Nephron (organoid): ENCODE measurements around the gene ATP8A1.

Experiments used
- H3K27ac Mint-ChIP-seq, 3 experiments: 2 replicates each; pipeline ENCODE4 v1.8.0; 2020; ENCODE audit warnings: mixed read lengths in 3 of 3, mild to moderate bottlenecking in 2 of 3, moderate library complexity in 1 of 3
- H3K27me3 Mint-ChIP-seq: 2 replicates; pipeline ENCODE4 v1.8.0; 2021; ENCODE audit warnings: low read depth, mild to moderate bottlenecking, moderate library complexity, mixed read lengths
- H3K36me3 Mint-ChIP-seq: 2 replicates; pipeline ENCODE4 v1.8.0; 2020; ENCODE audit warnings: low read depth, mixed read lengths
- H3K4me1 Mint-ChIP-seq: 2 replicates; pipeline ENCODE4 v1.8.0; 2020; ENCODE audit warnings: mixed read lengths
- H3K4me3 Mint-ChIP-seq, 3 experiments: 2 replicates each; pipeline ENCODE4 v1.8.0; 2020; ENCODE audit warnings: mild to moderate bottlenecking in 3 of 3, mixed read lengths in 3 of 3, moderate library complexity in 2 of 3
- H3K9me3 Mint-ChIP-seq: 2 replicates; pipeline ENCODE4 v1.8.0; 2020; ENCODE audit warnings: mixed read lengths
- TF ChIP-seq, protein P1 (sequence below), 3 experiments: fragments of 200-600 bp; sonication (generic); IDR thresholded peaks; one replicate each; pipeline ENCODE4 v1.5.0; 2021; ENCODE audit warnings: antibody characterized with exemption in 3 of 3; ENCODE audit not compliant: unreplicated experiment in 3 of 3

The ATP8A1 gene

DNA sequence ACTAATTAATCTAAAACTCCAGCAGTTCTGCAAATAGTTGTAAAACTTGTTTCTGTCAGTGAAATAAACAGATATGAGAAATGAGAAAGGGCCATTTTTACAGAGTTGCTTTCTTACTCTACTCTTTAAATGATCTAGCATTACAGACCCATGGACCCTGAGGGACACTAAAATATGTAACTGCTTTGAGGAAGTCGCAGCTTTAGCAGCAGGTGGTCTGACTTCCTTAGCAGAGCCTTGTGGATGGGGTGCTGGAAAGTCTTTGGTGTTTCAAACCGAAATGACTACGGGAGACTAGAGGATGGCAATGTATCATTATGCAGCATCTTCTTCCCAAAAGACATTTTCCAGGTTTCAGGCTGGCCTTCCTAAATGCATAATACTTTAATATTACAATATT lies 240.9 kb downstream of the ATP8A1 start:
- Mint-ChIP-seq H3K36me3 (no peaks in the 10 kb centered on the region), H3K27ac (peak overlapping the region in 1 of 3 experiments; percentile 46), H3K4me3 (no peak overlapping the region), H3K27me3 (peaks cover 7% of the 10 kb centered on the region), H3K4me1 (peaks cover 18% of the 10 kb centered on the region), H3K9me3 (no peaks in the 10 kb centered on the region)
- TF ChIP-seq, protein P1, sequence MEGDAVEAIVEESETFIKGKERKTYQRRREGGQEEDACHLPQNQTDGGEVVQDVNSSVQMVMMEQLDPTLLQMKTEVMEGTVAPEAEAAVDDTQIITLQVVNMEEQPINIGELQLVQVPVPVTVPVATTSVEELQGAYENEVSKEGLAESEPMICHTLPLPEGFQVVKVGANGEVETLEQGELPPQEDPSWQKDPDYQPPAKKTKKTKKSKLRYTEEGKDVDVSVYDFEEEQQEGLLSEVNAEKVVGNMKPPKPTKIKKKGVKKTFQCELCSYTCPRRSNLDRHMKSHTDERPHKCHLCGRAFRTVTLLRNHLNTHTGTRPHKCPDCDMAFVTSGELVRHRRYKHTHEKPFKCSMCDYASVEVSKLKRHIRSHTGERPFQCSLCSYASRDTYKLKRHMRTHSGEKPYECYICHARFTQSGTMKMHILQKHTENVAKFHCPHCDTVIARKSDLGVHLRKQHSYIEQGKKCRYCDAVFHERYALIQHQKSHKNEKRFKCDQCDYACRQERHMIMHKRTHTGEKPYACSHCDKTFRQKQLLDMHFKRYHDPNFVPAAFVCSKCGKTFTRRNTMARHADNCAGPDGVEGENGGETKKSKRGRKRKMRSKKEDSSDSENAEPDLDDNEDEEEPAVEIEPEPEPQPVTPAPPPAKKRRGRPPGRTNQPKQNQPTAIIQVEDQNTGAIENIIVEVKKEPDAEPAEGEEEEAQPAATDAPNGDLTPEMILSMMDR (IDR thresholded peaks at IDR 0.05; ENCODE audit: unreplicated experiment in 3 of 3), result no peak

DNA sequence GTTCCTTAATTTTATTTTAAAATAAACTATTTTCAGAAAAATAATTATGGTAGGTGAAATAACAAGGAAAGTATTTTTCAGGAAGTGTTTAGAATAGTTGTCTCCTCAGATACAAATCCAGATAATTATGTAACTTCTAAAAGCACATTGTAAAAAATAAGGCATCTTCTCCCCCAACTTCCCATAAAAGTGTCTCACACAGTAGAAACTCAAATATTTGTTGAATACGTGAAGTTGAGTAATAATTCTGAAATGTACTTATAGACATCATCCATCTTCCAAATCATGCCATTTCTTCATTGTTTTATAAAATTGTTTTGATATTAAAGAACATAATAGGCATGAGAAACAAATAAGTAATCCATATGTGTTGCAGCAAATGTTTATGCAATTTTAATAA lies 241.6 kb downstream of the ATP8A1 start:
- Mint-ChIP-seq H3K27ac (peak overlapping the region in 1 of 3 experiments; percentile 56), H3K36me3 (no peaks in the 10 kb centered on the region), H3K4me1 (peaks cover 21% of the 10 kb centered on the region), H3K9me3 (no peaks in the 10 kb centered on the region), H3K27me3 (peaks cover 7% of the 10 kb centered on the region), H3K4me3 (no peak overlapping the region)
- TF ChIP-seq, protein P1 (IDR thresholded peaks at IDR 0.05; ENCODE audit: unreplicated experiment in 3 of 3), result no peak

DNA sequence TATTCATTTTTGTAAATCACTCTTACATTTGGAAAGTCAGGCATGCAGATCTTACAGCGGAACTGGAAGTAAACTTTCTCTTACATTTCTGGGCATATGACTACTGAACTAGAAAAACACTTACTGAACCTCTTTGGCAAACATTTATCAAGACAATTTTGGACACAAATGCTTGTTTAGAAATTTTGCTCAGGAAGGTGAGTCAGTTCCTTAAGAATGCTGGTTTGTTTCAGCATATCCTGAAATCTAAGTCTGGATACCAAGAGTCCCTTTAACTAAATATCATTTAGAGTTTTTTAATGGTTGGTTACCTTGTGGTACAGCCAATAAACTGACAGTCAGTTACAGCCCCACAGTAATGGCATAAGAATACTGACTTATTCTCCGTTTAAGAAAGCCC lies 244.7 kb downstream of the ATP8A1 start:
- Mint-ChIP-seq H3K27me3 (peaks cover 7% of the 10 kb centered on the region), H3K27ac (peak overlapping the region; percentile 44 to 63 (median 56)), H3K36me3 (no peaks in the 10 kb centered on the region), H3K9me3 (no peaks in the 10 kb centered on the region), H3K4me1 (peaks cover 25% of the 10 kb centered on the region), H3K4me3 (no peak overlapping the region)
- TF ChIP-seq, protein P1 (IDR thresholded peaks at IDR 0.05; ENCODE audit: unreplicated experiment in 3 of 3), result no peak

DNA sequence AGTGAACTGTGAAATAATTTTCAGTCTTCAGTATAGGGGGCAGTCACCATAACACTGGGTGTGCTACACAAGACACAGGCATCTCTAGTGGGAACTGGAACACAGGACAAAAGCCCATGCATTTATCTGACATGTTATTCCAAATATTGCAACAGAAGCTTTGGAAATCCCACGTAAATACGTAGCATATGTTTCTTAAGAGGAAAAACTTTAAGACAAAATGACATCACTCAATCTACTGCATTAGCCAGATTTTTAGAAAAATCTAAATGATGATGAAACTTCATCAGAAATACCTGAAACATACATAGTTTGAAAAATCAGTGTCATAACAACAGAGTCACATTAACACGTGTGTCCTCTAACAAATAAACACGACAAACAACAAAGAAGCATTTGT lies 245.1 kb downstream of the ATP8A1 start:
- Mint-ChIP-seq H3K36me3 (no peaks in the 10 kb centered on the region), H3K27me3 (peaks cover 7% of the 10 kb centered on the region), H3K9me3 (no peaks in the 10 kb centered on the region), H3K4me3 (no peak overlapping the region), H3K27ac (peak overlapping the region; percentile 44 to 63 (median 56)), H3K4me1 (peaks cover 25% of the 10 kb centered on the region)
- TF ChIP-seq, protein P1 (IDR thresholded peaks at IDR 0.05; ENCODE audit: unreplicated experiment in 3 of 3), result no peak

DNA sequence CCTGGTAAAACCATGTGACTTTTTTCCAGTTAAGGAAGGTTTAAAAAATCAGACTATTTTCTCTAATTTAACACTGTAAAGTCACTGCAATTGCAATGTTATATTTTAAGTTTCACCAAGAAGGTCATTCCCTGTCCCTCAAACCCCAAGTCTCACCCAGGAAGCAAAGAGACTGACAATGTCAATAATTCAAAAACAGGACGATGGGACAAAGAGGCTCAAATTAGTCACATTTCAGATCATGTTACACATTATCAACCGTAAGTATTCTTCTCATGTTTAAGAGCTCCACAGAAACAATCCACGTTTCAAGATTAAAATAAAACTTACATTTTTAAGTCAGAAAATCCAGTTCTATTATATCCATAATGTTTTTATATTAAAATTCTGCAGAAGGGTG lies 246.5 kb downstream of the ATP8A1 start:
- Mint-ChIP-seq H3K4me3 (no peak overlapping the region), H3K9me3 (no peaks in the 10 kb centered on the region), H3K27me3 (peaks cover 9% of the 10 kb centered on the region), H3K27ac (peak overlapping the region in 2 of 3 experiments; percentile 75 to 77), H3K4me1 (peaks cover 20% of the 10 kb centered on the region), H3K36me3 (no peaks in the 10 kb centered on the region)
- TF ChIP-seq, protein P1 (IDR thresholded peaks at IDR 0.05; ENCODE audit: unreplicated experiment in 3 of 3), result no peak

DNA sequence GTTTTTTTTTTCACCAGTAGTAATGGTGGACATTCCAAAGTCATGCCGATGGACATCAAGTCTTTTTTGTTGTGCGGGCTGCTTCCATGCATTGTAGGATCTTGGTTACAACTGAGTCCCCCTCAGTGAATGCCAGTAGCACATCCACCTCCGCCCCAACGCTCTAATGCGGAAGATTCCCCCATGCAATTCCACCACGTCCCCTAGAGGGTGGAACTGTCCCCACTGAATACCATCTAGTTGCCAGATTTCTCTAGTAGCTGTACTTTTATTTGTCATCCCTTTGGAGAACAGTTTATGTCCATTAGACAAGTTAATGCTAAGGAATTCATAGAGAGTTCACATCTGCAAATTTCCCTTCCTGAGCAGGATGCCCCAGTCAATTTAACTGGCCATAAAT lies 252.9 kb downstream of the ATP8A1 start:
- Mint-ChIP-seq H3K27me3 (peaks cover 55% of the 10 kb centered on the region), H3K9me3 (no peaks in the 10 kb centered on the region), H3K4me1 (peaks cover 16% of the 10 kb centered on the region), H3K36me3 (peaks cover 48% of the 10 kb centered on the region), H3K27ac (no peak overlapping the region), H3K4me3 (no peak overlapping the region)
- TF ChIP-seq, protein P1 (IDR thresholded peaks at IDR 0.05; ENCODE audit: unreplicated experiment in 3 of 3), result no peak
